A549 treated with dexamethasone at 1 μM for 4 hours (cell line): ENCODE results near the gene STX4. TPM values are rescaled to one million over a fixed set of nuclear protein-coding genes. Genes with fewer than 3 reads are reported as not detected.

ENCODE experiments used
- total RNA-seq: library from RNA; stranded (reverse); fragments of 200-300 nt; extraction: Qiagen RNA extraction; gene quantifications from 5 replicates; pipeline ENCODE4 v1.2.3, GENCODE V29; 2022

The STX4 gene
- 55.0 to 65.3 TPM (median 57.5 TPM) in 5 replicates for total RNA-seq

GRCh38 chr16:31032736-31033708 lies at the start of gene STX4:
Gene STX4 (plus strand): TSS chr16:31033558. CDS start chr16:31033806, 248 bp downstream.

GRCh38 chr16:30984669-30985400 lies 48.5 kb upstream of the STX4 start, which contains the start of gene HSD3B7:
Gene HSD3B7 (plus strand): TSS chr16:30985207. CDS start chr16:30985659, 452 bp downstream.

GRCh38 chr16:31010585-31011325 lies 22.6 kb upstream of the STX4 start, which contains the start of gene STX1B:
Gene STX1B (minus strand): TSS chr16:31010638. CDS start chr16:31010396, 242 bp downstream.

GRCh38 chr16:31073970-31074813 lies 40.8 kb downstream of the STX4 start, which contains the start of the genes ZNF646 and ZNF668:
Gene ZNF646 (plus strand): TSS chr16:31074422. CDS start chr16:31076325, 1,903 bp downstream.
Gene ZNF668 (minus strand): TSS chr16:31074240. CDS start chr16:31064459, 9,781 bp downstream.

GRCh38 chr16:31088459-31089183 lies 55.3 kb downstream of the STX4 start, which contains the start of gene PRSS53:
Gene PRSS53 (minus strand): TSS chr16:31088943. CDS start chr16:31088809, 134 bp downstream.

Other genes starting within 250 kb of the STX4 start
- gene ZNF629, start 246.4 kb upstream of the STX4 start, total RNA-seq = 17.1 to 20.8 TPM (median 19.3 TPM) in 5 replicates
- gene BCL7C, start 139.5 kb upstream of the STX4 start, total RNA-seq = 28.2 to 42.9 TPM (median 40.1 TPM) in 5 replicates
- 0.07 to 0.26 TPM (median 0.21 TPM) in 5 replicates for gene CTF1, start 136.9 kb upstream of the STX4 start, total RNA-seq
- 10.3 to 22.1 TPM (median 19.3 TPM) in 5 replicates for gene FBXL19, start 110.0 kb upstream of the STX4 start, total RNA-seq
- 9.4 to 14.4 TPM (median 11.0 TPM) in 5 replicates for gene ORAI3, start 84.5 kb upstream of the STX4 start, total RNA-seq
- gene SETD1A, start 75.8 kb upstream of the STX4 start, total RNA-seq = 13.3 to 22.5 TPM (median 20.3 TPM) in 5 replicates
- 11.5 to 17.6 TPM (median 14.2 TPM) in 5 replicates for gene HSD3B7, start 48.4 kb upstream of the STX4 start, total RNA-seq
- 1.6 to 2.4 TPM (median 1.9 TPM) in 5 replicates for gene STX1B, start 22.9 kb upstream of the STX4 start, total RNA-seq
- 10.8 to 18.9 TPM (median 14.7 TPM) in 5 replicates for gene ZNF668, start 40.7 kb downstream of the STX4 start, total RNA-seq
- 6.0 to 12.2 TPM (median 10.6 TPM) in 5 replicates for gene ZNF646, start 40.9 kb downstream of the STX4 start, total RNA-seq
- 0.64 to 2.0 TPM (median 1.1 TPM) in 5 replicates for gene PRSS53, start 55.4 kb downstream of the STX4 start, total RNA-seq
- gene VKORC1, start 61.2 kb downstream of the STX4 start, total RNA-seq = 101 to 130 TPM (median 125 TPM) in 5 replicates
- gene BCKDK, start 74.8 kb downstream of the STX4 start, total RNA-seq = 39.2 to 58.5 TPM (median 52.3 TPM) in 5 replicates
- 41.5 to 51.5 TPM (median 50.7 TPM) in 5 replicates for gene KAT8, start 84.1 kb downstream of the STX4 start, total RNA-seq
- 0.82 to 1.8 TPM (median 1.3 TPM) in 5 replicates for gene PRSS8, start 102.2 kb downstream of the STX4 start, total RNA-seq
- gene PRSS36, start 116.5 kb downstream of the STX4 start, total RNA-seq = 0.62 to 1.4 TPM (median 0.99 TPM) in 5 replicates
- 541 to 618 TPM (median 565 TPM) in 5 replicates for gene FUS, start 146.6 kb downstream of the STX4 start, total RNA-seq
- 26.3 to 36.4 TPM (median 31.3 TPM) in 5 replicates for gene PYCARD, start 169.2 kb downstream of the STX4 start, total RNA-seq
- gene TRIM72, start 180.6 kb downstream of the STX4 start, total RNA-seq = 0.01 to 0.06 TPM (median 0.03 TPM) in 5 replicates
- not detected in 5 replicates for gene PYDC1, start 183.6 kb downstream of the STX4 start, total RNA-seq
- gene ITGAM, start 226.4 kb downstream of the STX4 start, total RNA-seq = 1.2 to 1.8 TPM (median 1.8 TPM) in 5 replicates